IMR-90 (cell line): Measurements from ENCODE around the gene CDR2L.

ENCODE experiments used
- FOS ChIP-seq: fragments of 150-350 bp; IDR thresholded peaks from 2 replicates; pipeline ENCODE4 v1.6.1; 2016; ENCODE audit warnings: low read depth, low read length
- POLR2A ChIP-seq: IDR thresholded peaks from 2 replicates; pipeline ENCODE4 v1.6.1; 2012; ENCODE audit warnings: mild to moderate bottlenecking, low read depth, low read length
- RFX5 ChIP-seq: IDR thresholded peaks from 2 replicates; pipeline ENCODE4 v1.8.0; 2012; ENCODE audit warnings: low read depth, mild to moderate bottlenecking, low read length, moderate library complexity
- SMC3 ChIP-seq: fragments of 150-350 bp; IDR thresholded peaks from 2 replicates; pipeline ENCODE4 v1.6.1; 2016; ENCODE audit warnings: low read depth, mild to moderate bottlenecking, antibody characterized with exemption, low read length, moderate library complexity
- TF ChIP-seq, protein P1 (sequence below): conservative IDR thresholded peaks from 2 replicates; pipeline ENCODE4 v1.5.1; 2012; ENCODE audit warnings: mild to moderate bottlenecking, low read depth, low read length, improper control_type of control experiment

- TF ChIP-seq FOS (no peak), POLR2A (no peak), RFX5 (no peak), SMC3 (no peak)
- TF ChIP-seq, protein P1, sequence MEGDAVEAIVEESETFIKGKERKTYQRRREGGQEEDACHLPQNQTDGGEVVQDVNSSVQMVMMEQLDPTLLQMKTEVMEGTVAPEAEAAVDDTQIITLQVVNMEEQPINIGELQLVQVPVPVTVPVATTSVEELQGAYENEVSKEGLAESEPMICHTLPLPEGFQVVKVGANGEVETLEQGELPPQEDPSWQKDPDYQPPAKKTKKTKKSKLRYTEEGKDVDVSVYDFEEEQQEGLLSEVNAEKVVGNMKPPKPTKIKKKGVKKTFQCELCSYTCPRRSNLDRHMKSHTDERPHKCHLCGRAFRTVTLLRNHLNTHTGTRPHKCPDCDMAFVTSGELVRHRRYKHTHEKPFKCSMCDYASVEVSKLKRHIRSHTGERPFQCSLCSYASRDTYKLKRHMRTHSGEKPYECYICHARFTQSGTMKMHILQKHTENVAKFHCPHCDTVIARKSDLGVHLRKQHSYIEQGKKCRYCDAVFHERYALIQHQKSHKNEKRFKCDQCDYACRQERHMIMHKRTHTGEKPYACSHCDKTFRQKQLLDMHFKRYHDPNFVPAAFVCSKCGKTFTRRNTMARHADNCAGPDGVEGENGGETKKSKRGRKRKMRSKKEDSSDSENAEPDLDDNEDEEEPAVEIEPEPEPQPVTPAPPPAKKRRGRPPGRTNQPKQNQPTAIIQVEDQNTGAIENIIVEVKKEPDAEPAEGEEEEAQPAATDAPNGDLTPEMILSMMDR: no peak
Measured at GRCh38 chr17:74978240-74978639, 9.2 kb upstream of the CDR2L start.
